ENCODE data around the gene OPCML. TPM values are rescaled to one million over a fixed set of nuclear protein-coding genes. Genes with fewer than 3 reads are reported as not detected.

OPCML gene
- total RNA-seq, 5 donors from 2014 or later (not counting 1 experiment from before 2014, with no cell fraction given): not detected

GRCh38 chr11:132452616-132453015 is 1079.7 kb downstream of the OPCML start:
- Mint-ChIP-seq H3K27ac (no peak overlapping the region), H3K4me1 (no peaks in the 10 kb centered on the region), H3K36me3 (no peaks in the 10 kb centered on the region), H3K27me3 (no peaks in the 10 kb centered on the region), H3K4me3 (no peak overlapping the region), H3K9me3 (peaks cover 0 to 9% (median 4%) of the 10 kb centered on the region in 3 donors)
- ATAC-seq (replicated peaks in 1 of 4): no peak
- Histone ChIP-seq H3K27me3 (replicated peaks in 1 of 2; ENCODE audit: control insufficient read depth in 2 of 2, extremely low read depth in 1 of 2, insufficient read depth in 2 of 2, low read length in 1 of 2) (no peaks in the 10 kb centered on the region), H3K4me3 (ENCODE audit: control insufficient read depth in 1 of 2, extremely low read depth in 1 of 2, low read length in 1 of 2) (no peak overlapping the region), H3K27ac (ENCODE audit: low read length) (no peak overlapping the region), H3K4me1 (ENCODE audit: control insufficient read depth in 1 of 2, extremely low read depth in 1 of 2, insufficient read depth in 2 of 2, low read length in 2 of 2) (no peaks in the 10 kb centered on the region), H3K36me3 (ENCODE audit: control insufficient read depth in 2 of 2, extremely low read depth in 1 of 2, insufficient read depth in 1 of 2, low read length in 1 of 2) (no peaks in the 10 kb centered on the region), H3K9me3 (no peaks in the 10 kb centered on the region)
- ChIA-PET POLR2A (no interaction called here), CTCF (no interaction called here)
- no peak for DNase-seq
- no CpG with 5 or more reads among the region's 1 CpG for WGBS (ENCODE audit: insufficient coverage)

GRCh38 chr11:132451942-132452601 is 1080.2 kb downstream of the OPCML start:
- H3K4me3 Mint-ChIP-seq: no peak overlapping the region
- ChIA-PET POLR2A (no interaction called here), CTCF (no interaction called here)
- Histone ChIP-seq H3K36me3 (ENCODE audit: control insufficient read depth in 2 of 2, extremely low read depth in 1 of 2, insufficient read depth in 1 of 2, low read length in 1 of 2) (no peaks in the 10 kb centered on the region), H3K27ac (ENCODE audit: low read length) (no peak overlapping the region), H3K4me3 (ENCODE audit: control insufficient read depth in 1 of 2, extremely low read depth in 1 of 2, low read length in 1 of 2) (no peak overlapping the region), H3K4me1 (ENCODE audit: control insufficient read depth in 1 of 2, extremely low read depth in 1 of 2, insufficient read depth in 2 of 2, low read length in 2 of 2) (no peaks in the 10 kb centered on the region), H3K9me3 (no peaks in the 10 kb centered on the region), H3K27me3 (replicated peaks in 1 of 2; ENCODE audit: control insufficient read depth in 2 of 2, extremely low read depth in 1 of 2, insufficient read depth in 2 of 2, low read length in 1 of 2) (no peaks in the 10 kb centered on the region)
- H3K9me3 Mint-ChIP-seq: peaks cover 0 to 8% (median 4%) of the 10 kb centered on the region in 3 donors
- H3K27ac Mint-ChIP-seq: no peak overlapping the region
- H3K4me1 Mint-ChIP-seq: no peaks in the 10 kb centered on the region
- 53% methylated on average over 3 of the region's 7 CpGs for WGBS (ENCODE audit: insufficient coverage)
- DNase-seq: no peak
- no peaks in the 10 kb centered on the region for H3K27me3 Mint-ChIP-seq
- no peaks in the 10 kb centered on the region for H3K36me3 Mint-ChIP-seq
- ATAC-seq (replicated peaks in 1 of 4): no peak

- DNase-seq (no peak), ATAC-seq (replicated peaks in 1 of 4) (no peak)
- no peaks in the 10 kb centered on the region for H3K36me3 Mint-ChIP-seq
- H3K36me3 ChIP-seq (ENCODE audit: control insufficient read depth in 2 of 2, extremely low read depth in 1 of 2, insufficient read depth in 1 of 2, low read length in 1 of 2): no peaks in the 10 kb centered on the region
- H3K27me3 Mint-ChIP-seq: no peaks in the 10 kb centered on the region
- H3K4me3 ChIP-seq (ENCODE audit: control insufficient read depth in 1 of 2, extremely low read depth in 1 of 2, low read length in 1 of 2): no peak overlapping the region
- H3K9me3 ChIP-seq: no peaks in the 10 kb centered on the region
- ChIA-PET CTCF (interaction anchor here in 1 of 2 donors (0.6 kb wide), 1 partner anchor 629 kb away, joined by 3 read pairs; no protein-coding TSS in a partner anchor), POLR2A (no interaction called here)
- H3K4me3 Mint-ChIP-seq: no peak overlapping the region
- H3K4me1 Mint-ChIP-seq: no peaks in the 10 kb centered on the region
- H3K27ac ChIP-seq (ENCODE audit: low read length): no peak overlapping the region
- no peak overlapping the region for H3K27ac Mint-ChIP-seq
- peaks cover 0 to 8% (median 4%) of the 10 kb centered on the region in 3 donors for H3K9me3 Mint-ChIP-seq
- no peaks in the 10 kb centered on the region for H3K4me1 ChIP-seq (ENCODE audit: control insufficient read depth in 1 of 2, extremely low read depth in 1 of 2, insufficient read depth in 2 of 2, low read length in 2 of 2)
- H3K27me3 ChIP-seq (replicated peaks in 1 of 2; ENCODE audit: control insufficient read depth in 2 of 2, extremely low read depth in 1 of 2, insufficient read depth in 2 of 2, low read length in 1 of 2): no peaks in the 10 kb centered on the region
- no CpG with 5 or more reads among the region's 3 CpGs for WGBS (ENCODE audit: insufficient coverage)
Measured at GRCh38 chr11:132450631-132451030, 1081.7 kb downstream of the OPCML start.

GRCh38 chr11:132448334-132448995 is 1083.8 kb downstream of the OPCML start:
- Histone ChIP-seq H3K4me1 (ENCODE audit: control insufficient read depth in 1 of 2, extremely low read depth in 1 of 2, insufficient read depth in 2 of 2, low read length in 2 of 2) (no peaks in the 10 kb centered on the region), H3K27ac (ENCODE audit: low read length) (no peak overlapping the region), H3K4me3 (ENCODE audit: control insufficient read depth in 1 of 2, extremely low read depth in 1 of 2, low read length in 1 of 2) (no peak overlapping the region), H3K36me3 (ENCODE audit: control insufficient read depth in 2 of 2, extremely low read depth in 1 of 2, insufficient read depth in 1 of 2, low read length in 1 of 2) (no peaks in the 10 kb centered on the region), H3K27me3 (replicated peaks in 1 of 2; ENCODE audit: control insufficient read depth in 2 of 2, extremely low read depth in 1 of 2, insufficient read depth in 2 of 2, low read length in 1 of 2) (no peaks in the 10 kb centered on the region), H3K9me3 (no peaks in the 10 kb centered on the region)
- Mint-ChIP-seq H3K4me1 (no peaks in the 10 kb centered on the region), H3K27ac (no peak overlapping the region), H3K27me3 (no peaks in the 10 kb centered on the region), H3K9me3 (peaks cover 0 to 8% (median 4%) of the 10 kb centered on the region in 3 donors), H3K4me3 (no peak overlapping the region), H3K36me3 (no peaks in the 10 kb centered on the region)
- CTCF ChIA-PET: interaction anchor here in 1 of 2 donors (0.5 kb wide), 1 partner anchor 18 kb away, joined by 7 read pairs; no protein-coding TSS in a partner anchor
- 78% methylated on average over 3 of the region's 4 CpGs for WGBS (ENCODE audit: insufficient coverage)
- POLR2A ChIA-PET: no interaction called here
- DNase-seq: no peak
- no peak for ATAC-seq (replicated peaks in 1 of 4)

GRCh38 chr11:132447761-132448160 is 1084.5 kb downstream of the OPCML start:
- H3K9me3 ChIP-seq: no peaks in the 10 kb centered on the region
- H3K36me3 ChIP-seq (ENCODE audit: control insufficient read depth in 2 of 2, extremely low read depth in 1 of 2, insufficient read depth in 1 of 2, low read length in 1 of 2): no peaks in the 10 kb centered on the region
- H3K4me3 ChIP-seq (ENCODE audit: control insufficient read depth in 1 of 2, extremely low read depth in 1 of 2, low read length in 1 of 2): no peak overlapping the region
- Mint-ChIP-seq H3K36me3 (no peaks in the 10 kb centered on the region), H3K4me3 (no peak overlapping the region), H3K4me1 (no peaks in the 10 kb centered on the region), H3K9me3 (peaks cover 0 to 8% (median 4%) of the 10 kb centered on the region in 3 donors), H3K27me3 (peaks cover 0 to 3% of the 10 kb centered on the region in 2 donors), H3K27ac (no peak overlapping the region)
- WGBS (ENCODE audit: insufficient coverage): 100% methylated on average over 1 of the region's 1 CpG
- no peaks in the 10 kb centered on the region for H3K4me1 ChIP-seq (ENCODE audit: control insufficient read depth in 1 of 2, extremely low read depth in 1 of 2, insufficient read depth in 2 of 2, low read length in 2 of 2)
- CTCF ChIA-PET: no interaction called here
- H3K27ac ChIP-seq (ENCODE audit: low read length): no peak overlapping the region
- DNase-seq (no peak), ATAC-seq (replicated peaks in 1 of 4) (no peak)
- no peaks in the 10 kb centered on the region for H3K27me3 ChIP-seq (replicated peaks in 1 of 2; ENCODE audit: control insufficient read depth in 2 of 2, extremely low read depth in 1 of 2, insufficient read depth in 2 of 2, low read length in 1 of 2)
- POLR2A ChIA-PET: no interaction called here

GRCh38 chr11:132445859-132446291 is 1086.4 kb downstream of the OPCML start:
- ATAC-seq (replicated peaks in 1 of 4) (no peak), DNase-seq (no peak)
- ChIA-PET CTCF (no interaction called here), POLR2A (no interaction called here)
- no peaks in the 10 kb centered on the region for H3K36me3 Mint-ChIP-seq
- Histone ChIP-seq H3K9me3 (no peaks in the 10 kb centered on the region), H3K27me3 (replicated peaks in 1 of 2; ENCODE audit: control insufficient read depth in 2 of 2, extremely low read depth in 1 of 2, insufficient read depth in 2 of 2, low read length in 1 of 2) (no peaks in the 10 kb centered on the region), H3K4me3 (ENCODE audit: control insufficient read depth in 1 of 2, extremely low read depth in 1 of 2, low read length in 1 of 2) (no peak overlapping the region), H3K36me3 (ENCODE audit: control insufficient read depth in 2 of 2, extremely low read depth in 1 of 2, insufficient read depth in 1 of 2, low read length in 1 of 2) (no peaks in the 10 kb centered on the region), H3K4me1 (ENCODE audit: control insufficient read depth in 1 of 2, extremely low read depth in 1 of 2, insufficient read depth in 2 of 2, low read length in 2 of 2) (no peaks in the 10 kb centered on the region), H3K27ac (ENCODE audit: low read length) (no peak overlapping the region)
- H3K9me3 Mint-ChIP-seq: peaks cover under 1 to 4% (median 2%) of the 10 kb centered on the region in 3 donors
- no peak overlapping the region for H3K27ac Mint-ChIP-seq
- no peaks in the 10 kb centered on the region for H3K4me1 Mint-ChIP-seq
- peaks cover under 1 to 3% of the 10 kb centered on the region in 2 donors for H3K27me3 Mint-ChIP-seq
- WGBS (ENCODE audit: insufficient coverage): no CpG with 5 or more reads among the region's 1 CpG
- H3K4me3 Mint-ChIP-seq: no peak overlapping the region
